Measurements from ENCODE around the gene PLLP.
"Not testable (repeated sequence)": the region's sequence is repeated elsewhere in the genome, so short reads cannot be mapped to it uniquely, and the experiment has no call there.

Gene PLLP

GRCh38 chr16:57268804-57269800 lies 15.4 kb downstream of the PLLP start:
- Histone ChIP-seq H3K4me3 (ENCODE audit: low read depth in 1 of 2, low read length in 2 of 2) (no peak overlapping the region), H3K27me3 (ENCODE audit: control insufficient read depth in 1 of 2, insufficient read depth in 2 of 2, low read length in 2 of 2) (no peaks in the 10 kb centered on the region), H3K9ac (ENCODE audit: low read length) (no peak overlapping the region), H3K9me3 (ENCODE audit: low read length) (no peaks in the 10 kb centered on the region), H3K27ac (ENCODE audit: low read depth, low read length) (no peak overlapping the region), H3K36me3 (ENCODE audit: insufficient read depth, low read length) (no peaks in the 10 kb centered on the region), H3K4me1 (ENCODE audit: insufficient read depth, low read length) (no peaks in the 10 kb centered on the region)

GRCh38 chr16:57267343-57267742 lies 17.1 kb downstream of the PLLP start:
- not testable (repeated sequence) for H3K27me3 ChIP-seq (ENCODE audit: control insufficient read depth in 1 of 2, insufficient read depth in 2 of 2, low read length in 2 of 2); H3K4me1 ChIP-seq (ENCODE audit: insufficient read depth, low read length); H3K27ac ChIP-seq (ENCODE audit: low read depth, low read length); H3K9ac ChIP-seq (ENCODE audit: low read length); H3K4me3 ChIP-seq (ENCODE audit: low read depth in 1 of 2, low read length in 2 of 2); H3K9me3 ChIP-seq (ENCODE audit: low read length); H3K36me3 ChIP-seq (ENCODE audit: insufficient read depth, low read length)

- Histone ChIP-seq H3K27ac (ENCODE audit: low read depth, low read length) (no peak overlapping the region), H3K4me3 (ENCODE audit: low read depth in 1 of 2, low read length in 2 of 2) (no peak overlapping the region), H3K9me3 (ENCODE audit: low read length) (no peaks in the 10 kb centered on the region), H3K36me3 (ENCODE audit: insufficient read depth, low read length) (no peaks in the 10 kb centered on the region), H3K9ac (ENCODE audit: low read length) (no peak overlapping the region), H3K27me3 (ENCODE audit: control insufficient read depth in 1 of 2, insufficient read depth in 2 of 2, low read length in 2 of 2) (no peaks in the 10 kb centered on the region), H3K4me1 (ENCODE audit: insufficient read depth, low read length) (no peaks in the 10 kb centered on the region)
Measured at GRCh38 chr16:57266531-57267260, 17.8 kb downstream of the PLLP start.

GRCh38 chr16:57265850-57266530 lies 18.5 kb downstream of the PLLP start:
- Histone ChIP-seq H3K27ac (ENCODE audit: low read depth, low read length) (no peak overlapping the region), H3K36me3 (ENCODE audit: insufficient read depth, low read length) (no peaks in the 10 kb centered on the region), H3K4me1 (ENCODE audit: insufficient read depth, low read length) (no peaks in the 10 kb centered on the region), H3K9ac (ENCODE audit: low read length) (no peak overlapping the region), H3K9me3 (ENCODE audit: low read length) (no peaks in the 10 kb centered on the region), H3K27me3 (ENCODE audit: control insufficient read depth in 1 of 2, insufficient read depth in 2 of 2, low read length in 2 of 2) (no peaks in the 10 kb centered on the region), H3K4me3 (ENCODE audit: low read depth in 1 of 2, low read length in 2 of 2) (no peak overlapping the region)

GRCh38 chr16:57264950-57265371 lies 19.5 kb downstream of the PLLP start:
- H3K4me3 ChIP-seq (ENCODE audit: low read depth in 1 of 2, low read length in 2 of 2) = no peak overlapping the region
- H3K9ac ChIP-seq (ENCODE audit: low read length) = no peak overlapping the region
- no peak overlapping the region for H3K27ac ChIP-seq (ENCODE audit: low read depth, low read length)
- no peaks in the 10 kb centered on the region for H3K36me3 ChIP-seq (ENCODE audit: insufficient read depth, low read length)
- H3K4me1 ChIP-seq (ENCODE audit: insufficient read depth, low read length) = no peaks in the 10 kb centered on the region
- H3K9me3 ChIP-seq (ENCODE audit: low read length) = no peaks in the 10 kb centered on the region
- no peaks in the 10 kb centered on the region for H3K27me3 ChIP-seq (ENCODE audit: control insufficient read depth in 1 of 2, insufficient read depth in 2 of 2, low read length in 2 of 2)

GRCh38 chr16:57264381-57264780 lies 20.1 kb downstream of the PLLP start:
- no peaks in the 10 kb centered on the region for H3K9me3 ChIP-seq (ENCODE audit: low read length)
- no peaks in the 10 kb centered on the region for H3K36me3 ChIP-seq (ENCODE audit: insufficient read depth, low read length)
- no peaks in the 10 kb centered on the region for H3K4me1 ChIP-seq (ENCODE audit: insufficient read depth, low read length)
- H3K4me3 ChIP-seq (ENCODE audit: low read depth in 1 of 2, low read length in 2 of 2) = no peak overlapping the region
- no peak overlapping the region for H3K27ac ChIP-seq (ENCODE audit: low read depth, low read length)
- H3K27me3 ChIP-seq (ENCODE audit: control insufficient read depth in 1 of 2, insufficient read depth in 2 of 2, low read length in 2 of 2) = no peaks in the 10 kb centered on the region
- H3K9ac ChIP-seq (ENCODE audit: low read length) = no peak overlapping the region

- Histone ChIP-seq H3K36me3 (ENCODE audit: insufficient read depth, low read length) (no peaks in the 10 kb centered on the region), H3K4me1 (ENCODE audit: insufficient read depth, low read length) (no peaks in the 10 kb centered on the region), H3K27me3 (ENCODE audit: control insufficient read depth in 1 of 2, insufficient read depth in 2 of 2, low read length in 2 of 2) (no peaks in the 10 kb centered on the region), H3K4me3 (ENCODE audit: low read depth in 1 of 2, low read length in 2 of 2) (no peak overlapping the region), H3K9me3 (ENCODE audit: low read length) (no peaks in the 10 kb centered on the region), H3K9ac (ENCODE audit: low read length) (no peak overlapping the region), H3K27ac (ENCODE audit: low read depth, low read length) (no peak overlapping the region)
Measured at GRCh38 chr16:57263541-57264351, 20.7 kb downstream of the PLLP start.

- no peak overlapping the region for H3K9ac ChIP-seq (ENCODE audit: low read length)
Measured at GRCh38 chr16:57262841-57263540, 21.5 kb downstream of the PLLP start.

GRCh38 chr16:57261806-57262205 lies 22.7 kb downstream of the PLLP start:
- Histone ChIP-seq H3K27ac (ENCODE audit: low read depth, low read length) (no peak overlapping the region), H3K4me1 (ENCODE audit: insufficient read depth, low read length) (no peaks in the 10 kb centered on the region), H3K9me3 (ENCODE audit: low read length) (no peaks in the 10 kb centered on the region), H3K36me3 (ENCODE audit: insufficient read depth, low read length) (no peaks in the 10 kb centered on the region), H3K4me3 (ENCODE audit: low read depth in 1 of 2, low read length in 2 of 2) (no peak overlapping the region), H3K27me3 (ENCODE audit: control insufficient read depth in 1 of 2, insufficient read depth in 2 of 2, low read length in 2 of 2) (no peaks in the 10 kb centered on the region), H3K9ac (ENCODE audit: low read length) (no peak overlapping the region)

More at GRCh38 chr16:57262841-57263540, 21.5 kb downstream of the PLLP start:
- H3K4me3 ChIP-seq (ENCODE audit: low read depth in 1 of 2, low read length in 2 of 2) = no peak overlapping the region
- H3K9me3 ChIP-seq (ENCODE audit: low read length) = no peaks in the 10 kb centered on the region
- H3K4me1 ChIP-seq (ENCODE audit: insufficient read depth, low read length) = no peaks in the 10 kb centered on the region
- H3K27me3 ChIP-seq (ENCODE audit: control insufficient read depth in 1 of 2, insufficient read depth in 2 of 2, low read length in 2 of 2) = no peaks in the 10 kb centered on the region
- H3K27ac ChIP-seq (ENCODE audit: low read depth, low read length) = no peak overlapping the region
- no peaks in the 10 kb centered on the region for H3K36me3 ChIP-seq (ENCODE audit: insufficient read depth, low read length)

GRCh38 chr16:57260294-57260929 lies 24.1 kb downstream of the PLLP start:
- no peaks in the 10 kb centered on the region for H3K4me1 ChIP-seq (ENCODE audit: insufficient read depth, low read length)
- H3K36me3 ChIP-seq (ENCODE audit: insufficient read depth, low read length) = peaks cover 11% of the 10 kb centered on the region
- no peak overlapping the region for H3K4me3 ChIP-seq (ENCODE audit: low read depth in 1 of 2, low read length in 2 of 2)
- H3K9ac ChIP-seq (ENCODE audit: low read length) = no peak overlapping the region
- H3K27me3 ChIP-seq (ENCODE audit: control insufficient read depth in 1 of 2, insufficient read depth in 2 of 2, low read length in 2 of 2) = no peaks in the 10 kb centered on the region
- H3K27ac ChIP-seq (ENCODE audit: low read depth, low read length) = no peak overlapping the region
- no peaks in the 10 kb centered on the region for H3K9me3 ChIP-seq (ENCODE audit: low read length)
